ENCODE measurements around the gene TTLL9.
"Not testable (repeated sequence)": the region's sequence is repeated elsewhere in the genome, so short reads cannot be mapped to it uniquely, and the experiment has no call there.

DNA sequence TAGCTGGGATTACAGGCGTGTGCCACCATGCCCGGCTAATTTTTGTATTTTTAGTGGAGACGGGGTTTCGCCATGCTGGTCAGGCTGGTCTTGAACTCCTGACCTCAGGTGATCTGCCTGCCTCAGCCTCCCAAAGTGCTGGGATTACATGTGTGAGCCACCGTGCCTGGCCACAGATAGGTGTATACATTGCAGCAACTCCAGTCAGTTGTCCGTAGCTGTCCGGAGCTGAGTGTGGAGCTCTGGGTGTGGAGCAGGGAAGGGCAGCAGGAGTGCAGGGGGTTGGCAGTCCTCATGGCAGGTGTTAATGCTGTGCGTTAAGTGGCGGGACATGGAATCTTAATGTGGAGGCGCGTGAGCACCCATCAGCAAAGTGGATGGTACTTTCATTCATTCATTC, 42.4 kb upstream of the TTLL9 start:
- TF ChIP-seq POLR2AphosphoS5 (IDR thresholded peaks at IDR 0.05; ENCODE audit: borderline replicate concordance, low read depth, low read length); EZH2 (IDR thresholded peaks at IDR 0.05): not testable (repeated sequence)

Data from SK-N-MC (cell line).